IMR-90 (cell line): ENCODE measurements around the gene GSTA4. TPM values are rescaled to one million over a fixed set of nuclear protein-coding genes. Genes with fewer than 3 reads are reported as not detected.

ENCODE experiments used
- ATAC-seq: fragments of 200-7000 bp; cut with Tn5 transposase; 2 replicates; pipeline ENCODE4 v1.9.1; 2020; ENCODE audit warnings: low read depth, mild to moderate bottlenecking, moderate library complexity
- BruUV-seq: library from RNA; stranded (reverse); fragments of 400-500 nt; replicated peaks from 2 replicates; lab custom pipeline; 2021; lab: Mats Ljungman, UMichigan
- CTCF ChIA-PET: fragments of 300-600 bp; formaldehyde crosslinking; extraction: SDS; loops from one replicate; lab custom pipeline; 2021; ENCODE audit warnings: antibody characterized with exemption; lab: Yijun Ruan, JAX
- POLR2A ChIA-PET: fragments of 300-600 bp; sonication (Branson Sonifier 250); formaldehyde crosslinking; loops from one replicate; lab custom pipeline; 2022; ENCODE audit warnings: antibody characterized with exemption; ENCODE audit not compliant: unreplicated experiment; lab: Charles Lee
- DNase-seq: peaks from one replicate; pipeline ENCODE4 v3.0.0; 2013
- H2AFZ ChIP-seq: replicated peaks from 2 replicates; pipeline ENCODE3; 2013; ENCODE audit warnings: low read length, mild to moderate bottlenecking; ENCODE audit not compliant: poor library complexity
- H2AK5ac ChIP-seq: 2 replicates; pipeline ENCODE4 v1.6.1; 2013; ENCODE audit warnings: low read depth, low read length, inconsistent platforms
- H2AK9ac ChIP-seq: replicated peaks from 2 replicates; pipeline ENCODE3; 2013; ENCODE audit warnings: mild to moderate bottlenecking, low read depth, low read length, moderate library complexity; ENCODE audit not compliant: poor library complexity
- H2BK120ac ChIP-seq: 2 replicates; pipeline ENCODE4 v1.6.1; 2013; ENCODE audit warnings: low read depth, low read length, inconsistent platforms
- H2BK15ac ChIP-seq: 3 replicates; pipeline ENCODE4 v1.6.1; 2013; ENCODE audit warnings: low read depth, low read length, inconsistent platforms
- H2BK20ac ChIP-seq: 2 replicates; pipeline ENCODE4 v1.6.1; 2013; ENCODE audit warnings: low read depth, mild to moderate bottlenecking, inconsistent platforms, low read length, moderate library complexity
- H2BK5ac ChIP-seq: 2 replicates; pipeline ENCODE4 v1.6.1; 2013; ENCODE audit warnings: mild to moderate bottlenecking, low read depth, low read length, inconsistent platforms; ENCODE audit not compliant: poor library complexity, severe bottlenecking
- H3K14ac ChIP-seq: replicated peaks from 2 replicates; pipeline ENCODE4 v1.6.1; 2013; ENCODE audit warnings: low read depth, low read length, inconsistent platforms
- H3K18ac ChIP-seq: 2 replicates; pipeline ENCODE4 v1.6.1; 2013; ENCODE audit warnings: low read depth, low read length, control low read depth
- H3K23ac ChIP-seq: 2 replicates; pipeline ENCODE4 v1.6.1; 2013; ENCODE audit warnings: low read depth, low read length, inconsistent platforms
- H3K27ac ChIP-seq: 2 replicates; pipeline ENCODE4 v1.5.1; 2013; ENCODE audit warnings: mild to moderate bottlenecking, control low read depth, low read length; ENCODE audit not compliant: insufficient read depth
- H3K27me3 ChIP-seq: 2 replicates; pipeline ENCODE4 v1.6.1; 2013; ENCODE audit warnings: low read length; ENCODE audit not compliant: control insufficient read depth, insufficient read depth
- H3K36me3 ChIP-seq: 2 replicates; pipeline ENCODE4 v1.6.1; 2013; ENCODE audit warnings: low read length, mixed read lengths; ENCODE audit not compliant: control insufficient read depth, insufficient read depth
- H3K4ac ChIP-seq: 2 replicates; pipeline ENCODE4 v1.6.1; 2013; ENCODE audit warnings: low read depth, low read length, inconsistent platforms
- H3K4me1 ChIP-seq: 2 replicates; pipeline ENCODE4 v1.6.1; 2013; ENCODE audit warnings: low read length, mixed read lengths; ENCODE audit not compliant: control insufficient read depth, insufficient read depth
- H3K4me2 ChIP-seq: 2 replicates; pipeline ENCODE4 v1.6.1; 2013; ENCODE audit warnings: low read depth, mild to moderate bottlenecking, control low read depth, low read length, moderate library complexity
- H3K4me3 ChIP-seq: 2 replicates; pipeline ENCODE4 v1.5.1; 2013; ENCODE audit warnings: low read depth, mild to moderate bottlenecking, control low read depth, low read length, moderate library complexity; ENCODE audit not compliant: insufficient read depth
- H3K56ac ChIP-seq: 2 replicates; pipeline ENCODE4 v1.6.1; 2013; ENCODE audit warnings: low read length, inconsistent platforms; ENCODE audit not compliant: insufficient read depth; ENCODE audit errors: extremely low read depth
- H3K79me1 ChIP-seq, 2 experiments: 2 replicates each; pipeline ENCODE4 v1.6.1; 2013; ENCODE audit warnings: low read length in 2 of 2, inconsistent platforms in 1 of 2, low read depth in 1 of 2
- H3K9ac ChIP-seq: 2 replicates; pipeline ENCODE4 v1.6.1; 2013; ENCODE audit warnings: low read depth, low read length, control low read depth
- H3K9me1 ChIP-seq: 2 replicates; pipeline ENCODE4 v1.6.1; 2013; ENCODE audit warnings: low read length, inconsistent platforms; ENCODE audit not compliant: insufficient read depth
- H3K9me3 ChIP-seq: 2 replicates; pipeline ENCODE4 v1.6.1; 2013; ENCODE audit warnings: low read length; ENCODE audit not compliant: control insufficient read depth, insufficient read depth
- H4K20me1 ChIP-seq: 2 replicates; pipeline ENCODE4 v1.6.1; 2013; ENCODE audit warnings: low read length, inconsistent platforms; ENCODE audit not compliant: insufficient read depth
- H4K5ac ChIP-seq: 2 replicates; pipeline ENCODE4 v1.6.1; 2013; ENCODE audit warnings: mild to moderate bottlenecking, low read depth, low read length, control low read depth
- H4K8ac ChIP-seq, 2 experiments: 2 replicates each; pipeline ENCODE4 v1.6.1; 2013; ENCODE audit warnings: low read depth in 2 of 2, low read length in 2 of 2, control low read depth in 1 of 2, inconsistent platforms in 1 of 2
- H4K91ac ChIP-seq: 2 replicates; pipeline ENCODE4 v1.6.1; 2013; ENCODE audit warnings: low read depth, low read length, inconsistent platforms; ENCODE audit not compliant: insufficient read depth
- CEBPB ChIP-seq: IDR thresholded peaks from 2 replicates; pipeline ENCODE4 v1.6.1; 2012; ENCODE audit warnings: low read depth, low read length, improper control_type of control experiment
- MXI1 ChIP-seq: IDR thresholded peaks from 2 replicates; pipeline ENCODE4 v1.6.1; 2012; ENCODE audit warnings: low read depth, mild to moderate bottlenecking, low read length, moderate library complexity, borderline replicate concordance
- WGBS, 2 experiments: methylation state at CpG; one replicate each; pipeline versions ENCODE4 v1.1.5 to v1.1.7; 2013; ENCODE audit warnings: missing lambda C conversion rate in 2 of 2; ENCODE audit not compliant: insufficient read length in 1 of 2; ENCODE audit errors: extremely low coverage in 2 of 2; 5-methylcytosine and 5-hydroxymethylcytosine counted together
- dilution Hi-C: fragments of 300-500 bp; cut with HindIII; formaldehyde crosslinking; loops from one replicate; pipeline ENCODE4 v1.14.3; 2018; ENCODE audit warnings: low sequenced_read_pairs; ENCODE audit not compliant: unreplicated experiment
- in situ Hi-C: fragments of 300-500 bp; cut with MboI; formaldehyde crosslinking; loops from 3 replicates; pipeline ENCODE4 v1.14.3; 2019; ENCODE audit warnings: low sequenced_read_pairs, inconsistent platforms, mixed read lengths
- intact Hi-C: fragments of 100-400 bp; cut with micrococcal nuclease; formaldehyde crosslinking; loops from 2 replicates; pipeline ENCODE4 v1.10.0; 2022
- polyA plus RNA-seq, 3 experiments: library from polyadenylated mRNA; depleted of rRNA; stranded (reverse); fragments of >200 nt; gene quantifications; 2 replicates each; pipeline ENCODE4 v1.2.3, GENCODE V29; 2012; ENCODE audit warnings: low replicate concordance in 1 of 3
- total RNA-seq: library from RNA; depleted of rRNA; stranded (reverse); fragments of >200 nt; gene quantifications from 2 replicates; pipeline ENCODE4 v1.2.3, GENCODE V29; 2012

Gene GSTA4
- total and polyA plus RNA-seq, 2 of the 4 experiments (the other 2 are of a cell fraction) = 26.9 to 35.6 TPM

- ChIA-PET POLR2A (no interaction called here), CTCF (no interaction called here)
- Histone ChIP-seq H4K8ac (no peak overlapping the region), H2BK20ac (no peak overlapping the region), H3K14ac (no peak overlapping the region), H3K27me3 (no peaks in the 10 kb centered on the region), H3K9me3 (no peaks in the 10 kb centered on the region), H3K27ac (no peak overlapping the region), H3K4ac (no peak overlapping the region), H3K9ac (no peak overlapping the region), H2BK15ac (no peak overlapping the region), H3K4me3 (no peak overlapping the region), H3K56ac (no peak overlapping the region), H4K20me1 (no peaks in the 10 kb centered on the region), H3K9me1 (peaks cover 9% of the 10 kb centered on the region), H3K4me1 (peaks cover 10% of the 10 kb centered on the region), H4K91ac (no peak overlapping the region), H3K23ac (no peak overlapping the region), H2AK5ac (no peak overlapping the region), H3K79me1 (peaks cover 0 to 12% of the 10 kb centered on the region in 2 experiments; a peak in 2 of 4 replicates), H2BK120ac (no peak overlapping the region), H2BK5ac (no peak overlapping the region), H2AK9ac (no peak overlapping the region), H3K36me3 (peaks cover 17% of the 10 kb centered on the region), H2AFZ (no peak overlapping the region), H3K4me2 (no peak overlapping the region), H4K5ac (no peak overlapping the region), H3K18ac (no peak overlapping the region)
- intact Hi-C loops (no loop called here), in situ Hi-C loops (no loop called here), dilution Hi-C loops (no loop called here)
- no TSS peak for BruUV-seq
- 100% methylated on average over 1 of the region's 3 CpGs; no CpG with 5 or more reads in 1 of the 2 experiments for WGBS, 2 experiments
- DNase-seq = no peak
- no peak for TF ChIP-seq MXI1
- TF ChIP-seq CEBPB = no peak
- no peak for ATAC-seq
These were observed 34.7 kb upstream of the GSTA4 start for GRCh38 chr6:53029761-53030160.
